WTC11 (cell line): Measurements from ENCODE around the gene ESYT3. TPM values are rescaled to one million over a fixed set of nuclear protein-coding genes. Genes with fewer than 3 reads are reported as not detected.

Experiments used
- ATAC-seq: fragments of 200-7000 bp; cut with Tn5 transposase; 2 replicates; pipeline ENCODE4 v1.10.0; 2021; ENCODE audit warnings: mild to moderate bottlenecking, moderate library complexity
- CTCF ChIA-PET: fragments of 300-600 bp; sonication (Branson Sonifier 250); formaldehyde crosslinking; loops from one replicate; lab custom pipeline; 2021; ENCODE audit warnings: antibody characterized with exemption; lab: Charles Lee
- POLR2A ChIA-PET: fragments of 350-600 bp; sonication (Branson Sonifier 250); formaldehyde crosslinking; loops from one replicate; lab custom pipeline; 2021; ENCODE audit warnings: antibody characterized with exemption; lab: Charles Lee
- DNase-seq: peaks from one replicate; pipeline ENCODE4 v3.0.0; 2021; ENCODE audit warnings: low spot score
- H3K27ac Mint-ChIP-seq: 2 replicates; pipeline ENCODE4 v1.8.0; 2021; ENCODE audit warnings: mixed read lengths
- H3K27me3 Mint-ChIP-seq: 2 replicates; pipeline ENCODE4 v1.8.0; 2021; ENCODE audit warnings: low read depth, mild to moderate bottlenecking, moderate library complexity, mixed read lengths
- H3K36me3 Mint-ChIP-seq: 2 replicates; pipeline ENCODE4 v1.8.0; 2021; ENCODE audit warnings: mixed read lengths
- H3K4me1 Mint-ChIP-seq: 2 replicates; pipeline ENCODE4 v1.8.0; 2022; ENCODE audit warnings: mixed read lengths
- H3K4me3 Mint-ChIP-seq: 2 replicates; pipeline ENCODE4 v1.8.0; 2021; ENCODE audit warnings: mild to moderate bottlenecking, moderate library complexity, mixed read lengths
- H3K9me3 Mint-ChIP-seq: 2 replicates; pipeline ENCODE4 v1.8.0; 2021; ENCODE audit warnings: mixed read lengths
- AFF4 ChIP-seq: sonication (generic); formaldehyde crosslinking; IDR thresholded peaks from 2 replicates; pipeline ENCODE4 v1.8.1; 2023; ENCODE audit warnings: mild to moderate bottlenecking, missing genetic modification reagents, borderline replicate concordance
- CREB1 ChIP-seq: sonication (generic); formaldehyde crosslinking; IDR thresholded peaks from 2 replicates; pipeline ENCODE4 v1.8.0; 2023; ENCODE audit warnings: mild to moderate bottlenecking, missing genetic modification reagents
- GABPB1 ChIP-seq: sonication (generic); formaldehyde crosslinking; IDR thresholded peaks from 2 replicates; pipeline ENCODE4 v1.8.1; 2023; ENCODE audit warnings: mild to moderate bottlenecking, missing genetic modification reagents
- GTF2I ChIP-seq: fragments of 250-450 bp; sonication (Bioruptor Pico); conservative IDR thresholded peaks from 2 replicates; pipeline ENCODE4 v1.4.0; 2021; ENCODE audit warnings: mild to moderate bottlenecking
- JAZF1 ChIP-seq: fragments of 250-450 bp; sonication (Bioruptor Pico); IDR thresholded peaks from 2 replicates; pipeline ENCODE4 v1.9.0; 2021; ENCODE audit warnings: moderate library complexity, mild to moderate bottlenecking, inconsistent platforms
- JUN ChIP-seq: sonication (generic); formaldehyde crosslinking; IDR thresholded peaks from 2 replicates; pipeline ENCODE4 v1.8.0; 2023; ENCODE audit warnings: mild to moderate bottlenecking, missing genetic modification reagents
- OVOL2 ChIP-seq: fragments of 250-450 bp; sonication (Bioruptor Pico); IDR thresholded peaks from 2 replicates; pipeline ENCODE4 v1.9.0; 2021; ENCODE audit warnings: mild to moderate bottlenecking, borderline replicate concordance
- SMAD4 ChIP-seq: sonication (generic); formaldehyde crosslinking; IDR thresholded peaks from 2 replicates; pipeline ENCODE4 v1.8.0; 2022; ENCODE audit warnings: mild to moderate bottlenecking, missing genetic modification reagents
- SP1 ChIP-seq: sonication (generic); formaldehyde crosslinking; conservative IDR thresholded peaks from 2 replicates; pipeline ENCODE4 v1.8.1; 2022; ENCODE audit warnings: missing genetic modification reagents
- TCF7 ChIP-seq: sonication (generic); formaldehyde crosslinking; IDR thresholded peaks from 2 replicates; pipeline ENCODE4 v1.8.0; 2022; ENCODE audit warnings: mild to moderate bottlenecking, low read depth, missing genetic modification reagents, moderate library complexity
- ZMAT4 ChIP-seq: fragments of 250-450 bp; sonication (Bioruptor Pico); IDR thresholded peaks from 2 replicates; pipeline ENCODE4 v1.9.0; 2021; ENCODE audit warnings: mild to moderate bottlenecking
- ZNF232 ChIP-seq: sonication (generic); formaldehyde crosslinking; IDR thresholded peaks from 2 replicates; pipeline ENCODE4 v1.8.0; 2022; ENCODE audit warnings: mild to moderate bottlenecking, missing genetic modification reagents
- total RNA-seq: library from RNA; stranded (reverse); gene quantifications from 3 replicates; pipeline ENCODE4 v1.2.3, GENCODE V29; 2021
- TF ChIP-seq, protein P1 (sequence below): sonication (generic); formaldehyde crosslinking; IDR thresholded peaks from 2 replicates; pipeline ENCODE4 v1.8.1; 2022; ENCODE audit warnings: missing genetic modification reagents, borderline replicate concordance
- TF ChIP-seq, protein P2 (sequence below): sonication (generic); formaldehyde crosslinking; IDR thresholded peaks from 2 replicates; pipeline ENCODE4 v1.8.1; 2022; ENCODE audit warnings: low read depth, mild to moderate bottlenecking, moderate library complexity, missing genetic modification reagents, borderline replicate concordance
- TF ChIP-seq, protein P3 (sequence below): fragments of 250-450 bp; sonication (Bioruptor Pico); IDR thresholded peaks from 2 replicates; pipeline ENCODE4 v2.1.2; 2022; ENCODE audit warnings: mild to moderate bottlenecking, moderate library complexity
- TF ChIP-seq, protein P4 (sequence below): sonication (generic); formaldehyde crosslinking; IDR thresholded peaks from 2 replicates; pipeline ENCODE4 v1.8.1; 2023; ENCODE audit warnings: mild to moderate bottlenecking, missing genetic modification reagents
- TF ChIP-seq, protein P5 (sequence below): sonication (generic); formaldehyde crosslinking; IDR thresholded peaks from 2 replicates; pipeline ENCODE4 v1.8.0; 2022; ENCODE audit warnings: mild to moderate bottlenecking, missing genetic modification reagents
- TF ChIP-seq, protein P6 (sequence below): sonication (generic); formaldehyde crosslinking; IDR thresholded peaks from 2 replicates; pipeline ENCODE4 v1.8.0; 2023; ENCODE audit warnings: missing genetic modification reagents
- TF ChIP-seq, protein P7 (sequence below): fragments of 250-450 bp; sonication (Bioruptor Pico); IDR thresholded peaks from 2 replicates; pipeline ENCODE4 v1.9.0; 2021; ENCODE audit warnings: mild to moderate bottlenecking
- TF ChIP-seq, protein P8 (sequence below): fragments of 250-450 bp; sonication (Bioruptor Pico); IDR thresholded peaks from 2 replicates; pipeline ENCODE4 v1.9.0; 2021; ENCODE audit warnings: mild to moderate bottlenecking, borderline replicate concordance

ESYT3 gene
- total RNA-seq, 1 experiment from 2014 or later: 6.4 TPM

GRCh38 chr3:138439646-138440045, 5.2 kb downstream of the ESYT3 start:
- no peak for DNase-seq

More at GRCh38 chr3:138439646-138440045, 5.2 kb downstream of the ESYT3 start:
- H3K36me3 Mint-ChIP-seq: no peaks in the 10 kb centered on the region
- ChIA-PET POLR2A (no interaction called here), CTCF (interaction anchor here (1.5 to 3.3 kb wide), 2 partner anchors 22 to 476 kb away, joined by 4 to 17 read pairs; no protein-coding TSS in a partner anchor)
- peaks cover 13% of the 10 kb centered on the region for H3K4me1 Mint-ChIP-seq
- TF ChIP-seq SP1 (CRISPR knock-in tag): no peak
- no peak for TF ChIP-seq JAZF1 (CRISPR knock-in tag)
- TF ChIP-seq ZMAT4 (CRISPR knock-in tag): no peak
- TF ChIP-seq, protein P1, sequence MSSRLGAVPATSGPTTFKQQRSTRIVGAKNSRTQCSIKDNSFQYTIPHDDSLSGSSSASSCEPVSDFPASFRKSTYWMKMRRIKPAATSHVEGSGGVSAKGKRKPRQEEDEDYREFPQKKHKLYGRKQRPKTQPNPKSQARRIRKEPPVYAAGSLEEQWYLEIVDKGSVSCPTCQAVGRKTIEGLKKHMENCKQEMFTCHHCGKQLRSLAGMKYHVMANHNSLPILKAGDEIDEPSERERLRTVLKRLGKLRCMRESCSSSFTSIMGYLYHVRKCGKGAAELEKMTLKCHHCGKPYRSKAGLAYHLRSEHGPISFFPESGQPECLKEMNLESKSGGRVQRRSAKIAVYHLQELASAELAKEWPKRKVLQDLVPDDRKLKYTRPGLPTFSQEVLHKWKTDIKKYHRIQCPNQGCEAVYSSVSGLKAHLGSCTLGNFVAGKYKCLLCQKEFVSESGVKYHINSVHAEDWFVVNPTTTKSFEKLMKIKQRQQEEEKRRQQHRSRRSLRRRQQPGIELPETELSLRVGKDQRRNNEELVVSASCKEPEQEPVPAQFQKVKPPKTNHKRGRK (CRISPR knock-in tag): no peak
- TF ChIP-seq, protein P2, sequence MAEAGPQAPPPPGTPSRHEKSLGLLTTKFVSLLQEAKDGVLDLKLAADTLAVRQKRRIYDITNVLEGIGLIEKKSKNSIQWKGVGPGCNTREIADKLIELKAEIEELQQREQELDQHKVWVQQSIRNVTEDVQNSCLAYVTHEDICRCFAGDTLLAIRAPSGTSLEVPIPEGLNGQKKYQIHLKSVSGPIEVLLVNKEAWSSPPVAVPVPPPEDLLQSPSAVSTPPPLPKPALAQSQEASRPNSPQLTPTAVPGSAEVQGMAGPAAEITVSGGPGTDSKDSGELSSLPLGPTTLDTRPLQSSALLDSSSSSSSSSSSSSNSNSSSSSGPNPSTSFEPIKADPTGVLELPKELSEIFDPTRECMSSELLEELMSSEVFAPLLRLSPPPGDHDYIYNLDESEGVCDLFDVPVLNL (CRISPR knock-in tag): no peak
- TF ChIP-seq GABPB1 (CRISPR knock-in tag): no peak
- TF ChIP-seq TCF7 (CRISPR knock-in tag): no peak
- TF ChIP-seq, protein P3, sequence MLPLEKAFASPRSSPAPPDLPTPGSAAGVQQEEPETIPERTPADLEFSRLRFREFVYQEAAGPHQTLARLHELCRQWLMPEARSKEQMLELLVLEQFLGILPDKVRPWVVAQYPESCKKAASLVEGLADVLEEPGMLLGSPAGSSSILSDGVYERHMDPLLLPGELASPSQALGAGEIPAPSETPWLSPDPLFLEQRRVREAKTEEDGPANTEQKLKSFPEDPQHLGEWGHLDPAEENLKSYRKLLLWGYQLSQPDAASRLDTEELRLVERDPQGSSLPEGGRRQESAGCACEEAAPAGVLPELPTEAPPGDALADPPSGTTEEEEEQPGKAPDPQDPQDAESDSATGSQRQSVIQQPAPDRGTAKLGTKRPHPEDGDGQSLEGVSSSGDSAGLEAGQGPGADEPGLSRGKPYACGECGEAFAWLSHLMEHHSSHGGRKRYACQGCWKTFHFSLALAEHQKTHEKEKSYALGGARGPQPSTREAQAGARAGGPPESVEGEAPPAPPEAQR (CRISPR knock-in tag): no peak
- TF ChIP-seq, protein P4, sequence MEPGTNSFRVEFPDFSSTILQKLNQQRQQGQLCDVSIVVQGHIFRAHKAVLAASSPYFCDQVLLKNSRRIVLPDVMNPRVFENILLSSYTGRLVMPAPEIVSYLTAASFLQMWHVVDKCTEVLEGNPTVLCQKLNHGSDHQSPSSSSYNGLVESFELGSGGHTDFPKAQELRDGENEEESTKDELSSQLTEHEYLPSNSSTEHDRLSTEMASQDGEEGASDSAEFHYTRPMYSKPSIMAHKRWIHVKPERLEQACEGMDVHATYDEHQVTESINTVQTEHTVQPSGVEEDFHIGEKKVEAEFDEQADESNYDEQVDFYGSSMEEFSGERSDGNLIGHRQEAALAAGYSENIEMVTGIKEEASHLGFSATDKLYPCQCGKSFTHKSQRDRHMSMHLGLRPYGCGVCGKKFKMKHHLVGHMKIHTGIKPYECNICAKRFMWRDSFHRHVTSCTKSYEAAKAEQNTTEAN: no peak
- no peak for TF ChIP-seq GTF2I (CRISPR knock-in tag)
- TF ChIP-seq JUN: no peak
- no peak for TF ChIP-seq AFF4 (CRISPR knock-in tag)
- TF ChIP-seq, protein P5, sequence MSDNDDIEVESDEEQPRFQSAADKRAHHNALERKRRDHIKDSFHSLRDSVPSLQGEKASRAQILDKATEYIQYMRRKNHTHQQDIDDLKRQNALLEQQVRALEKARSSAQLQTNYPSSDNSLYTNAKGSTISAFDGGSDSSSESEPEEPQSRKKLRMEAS (CRISPR knock-in tag): no peak
- TF ChIP-seq, protein P6, sequence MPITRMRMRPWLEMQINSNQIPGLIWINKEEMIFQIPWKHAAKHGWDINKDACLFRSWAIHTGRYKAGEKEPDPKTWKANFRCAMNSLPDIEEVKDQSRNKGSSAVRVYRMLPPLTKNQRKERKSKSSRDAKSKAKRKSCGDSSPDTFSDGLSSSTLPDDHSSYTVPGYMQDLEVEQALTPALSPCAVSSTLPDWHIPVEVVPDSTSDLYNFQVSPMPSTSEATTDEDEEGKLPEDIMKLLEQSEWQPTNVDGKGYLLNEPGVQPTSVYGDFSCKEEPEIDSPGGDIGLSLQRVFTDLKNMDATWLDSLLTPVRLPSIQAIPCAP (CRISPR knock-in tag): no peak
- TF ChIP-seq ZNF232: no peak
- TF ChIP-seq SMAD4 (CRISPR knock-in tag): no peak
- TF ChIP-seq, protein P7, sequence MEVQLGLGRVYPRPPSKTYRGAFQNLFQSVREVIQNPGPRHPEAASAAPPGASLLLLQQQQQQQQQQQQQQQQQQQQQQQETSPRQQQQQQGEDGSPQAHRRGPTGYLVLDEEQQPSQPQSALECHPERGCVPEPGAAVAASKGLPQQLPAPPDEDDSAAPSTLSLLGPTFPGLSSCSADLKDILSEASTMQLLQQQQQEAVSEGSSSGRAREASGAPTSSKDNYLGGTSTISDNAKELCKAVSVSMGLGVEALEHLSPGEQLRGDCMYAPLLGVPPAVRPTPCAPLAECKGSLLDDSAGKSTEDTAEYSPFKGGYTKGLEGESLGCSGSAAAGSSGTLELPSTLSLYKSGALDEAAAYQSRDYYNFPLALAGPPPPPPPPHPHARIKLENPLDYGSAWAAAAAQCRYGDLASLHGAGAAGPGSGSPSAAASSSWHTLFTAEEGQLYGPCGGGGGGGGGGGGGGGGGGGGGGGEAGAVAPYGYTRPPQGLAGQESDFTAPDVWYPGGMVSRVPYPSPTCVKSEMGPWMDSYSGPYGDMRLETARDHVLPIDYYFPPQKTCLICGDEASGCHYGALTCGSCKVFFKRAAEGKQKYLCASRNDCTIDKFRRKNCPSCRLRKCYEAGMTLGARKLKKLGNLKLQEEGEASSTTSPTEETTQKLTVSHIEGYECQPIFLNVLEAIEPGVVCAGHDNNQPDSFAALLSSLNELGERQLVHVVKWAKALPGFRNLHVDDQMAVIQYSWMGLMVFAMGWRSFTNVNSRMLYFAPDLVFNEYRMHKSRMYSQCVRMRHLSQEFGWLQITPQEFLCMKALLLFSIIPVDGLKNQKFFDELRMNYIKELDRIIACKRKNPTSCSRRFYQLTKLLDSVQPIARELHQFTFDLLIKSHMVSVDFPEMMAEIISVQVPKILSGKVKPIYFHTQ: no peak
- TF ChIP-seq CREB1 (CRISPR knock-in tag): no peak
- no peak for TF ChIP-seq OVOL2
- TF ChIP-seq, protein P8, sequence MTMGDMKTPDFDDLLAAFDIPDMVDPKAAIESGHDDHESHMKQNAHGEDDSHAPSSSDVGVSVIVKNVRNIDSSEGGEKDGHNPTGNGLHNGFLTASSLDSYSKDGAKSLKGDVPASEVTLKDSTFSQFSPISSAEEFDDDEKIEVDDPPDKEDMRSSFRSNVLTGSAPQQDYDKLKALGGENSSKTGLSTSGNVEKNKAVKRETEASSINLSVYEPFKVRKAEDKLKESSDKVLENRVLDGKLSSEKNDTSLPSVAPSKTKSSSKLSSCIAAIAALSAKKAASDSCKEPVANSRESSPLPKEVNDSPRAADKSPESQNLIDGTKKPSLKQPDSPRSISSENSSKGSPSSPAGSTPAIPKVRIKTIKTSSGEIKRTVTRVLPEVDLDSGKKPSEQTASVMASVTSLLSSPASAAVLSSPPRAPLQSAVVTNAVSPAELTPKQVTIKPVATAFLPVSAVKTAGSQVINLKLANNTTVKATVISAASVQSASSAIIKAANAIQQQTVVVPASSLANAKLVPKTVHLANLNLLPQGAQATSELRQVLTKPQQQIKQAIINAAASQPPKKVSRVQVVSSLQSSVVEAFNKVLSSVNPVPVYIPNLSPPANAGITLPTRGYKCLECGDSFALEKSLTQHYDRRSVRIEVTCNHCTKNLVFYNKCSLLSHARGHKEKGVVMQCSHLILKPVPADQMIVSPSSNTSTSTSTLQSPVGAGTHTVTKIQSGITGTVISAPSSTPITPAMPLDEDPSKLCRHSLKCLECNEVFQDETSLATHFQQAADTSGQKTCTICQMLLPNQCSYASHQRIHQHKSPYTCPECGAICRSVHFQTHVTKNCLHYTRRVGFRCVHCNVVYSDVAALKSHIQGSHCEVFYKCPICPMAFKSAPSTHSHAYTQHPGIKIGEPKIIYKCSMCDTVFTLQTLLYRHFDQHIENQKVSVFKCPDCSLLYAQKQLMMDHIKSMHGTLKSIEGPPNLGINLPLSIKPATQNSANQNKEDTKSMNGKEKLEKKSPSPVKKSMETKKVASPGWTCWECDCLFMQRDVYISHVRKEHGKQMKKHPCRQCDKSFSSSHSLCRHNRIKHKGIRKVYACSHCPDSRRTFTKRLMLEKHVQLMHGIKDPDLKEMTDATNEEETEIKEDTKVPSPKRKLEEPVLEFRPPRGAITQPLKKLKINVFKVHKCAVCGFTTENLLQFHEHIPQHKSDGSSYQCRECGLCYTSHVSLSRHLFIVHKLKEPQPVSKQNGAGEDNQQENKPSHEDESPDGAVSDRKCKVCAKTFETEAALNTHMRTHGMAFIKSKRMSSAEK: no peak
- H3K9me3 Mint-ChIP-seq: no peaks in the 10 kb centered on the region
- no peak overlapping the region for H3K4me3 Mint-ChIP-seq
- no peak for ATAC-seq
- peaks cover 32% of the 10 kb centered on the region for H3K27me3 Mint-ChIP-seq
- no peak overlapping the region; the same call in 1 of the 2 replicates for H3K27ac Mint-ChIP-seq
